ENCODE results near the gene TUT1. TPM values are rescaled to one million over a fixed set of nuclear protein-coding genes. Genes with fewer than 3 reads are reported as not detected.

The TUT1 gene
- total and polyA plus RNA-seq, 2 of the 4 experiments (the other 2 are of a cell fraction) = 4.3 to 10.1 TPM

DNA sequence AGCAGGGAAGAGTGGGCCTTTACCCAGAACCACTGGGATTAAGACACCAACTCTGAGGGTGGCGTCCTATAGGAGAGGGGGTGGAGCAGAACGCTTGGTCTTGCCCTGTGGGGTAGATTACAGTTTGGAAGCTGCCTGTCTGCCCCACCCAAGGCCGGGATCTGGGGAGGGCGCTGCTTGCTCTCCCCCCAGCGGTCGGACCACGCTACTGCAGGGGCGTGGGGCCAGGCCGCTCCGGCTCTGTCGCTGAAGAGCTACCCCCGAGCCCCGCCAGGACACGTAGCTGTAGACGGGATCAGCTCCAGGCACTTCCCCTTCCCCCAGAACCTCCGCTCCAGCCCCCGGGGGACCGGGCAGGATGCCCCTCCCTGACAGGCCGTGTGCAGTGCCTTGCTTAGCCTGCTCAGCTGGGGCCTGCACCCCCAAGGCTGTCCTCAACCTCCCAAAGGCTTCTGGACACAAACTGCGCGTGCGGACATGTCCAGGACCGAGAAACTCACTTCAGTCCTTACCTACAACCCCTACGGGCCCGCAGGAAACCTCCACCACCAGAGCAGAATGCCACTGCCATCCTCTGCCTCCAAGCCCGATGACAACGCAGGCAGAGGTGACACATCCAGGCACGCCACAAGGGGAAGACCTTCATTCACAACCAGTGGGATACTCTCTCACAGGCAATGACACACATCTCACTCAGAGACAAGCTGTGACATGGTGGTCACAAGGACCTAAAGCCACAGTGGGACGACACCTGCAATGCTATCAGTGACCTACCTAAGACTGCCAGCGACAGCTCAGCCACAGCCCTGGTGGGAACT, 48.4 kb downstream of the TUT1 start:
- peak; percentile 70 for DNase-seq
- in situ Hi-C loops (cut with MboI; ENCODE audit: low sequenced_read_pairs) = no loop called here
- peaks cover 50% of the 10 kb centered on the region for H3K4me1 ChIP-seq (ENCODE audit: control insufficient read depth, insufficient read depth, low read length)

More for the DNA sequence above, 48.4 kb downstream of the TUT1 start:
- Histone ChIP-seq H4K8ac (ENCODE audit: low read depth in 2 of 2, low read length in 2 of 2) (peak overlapping the region; percentile 32; a peak in 3 of 4 replicates), H3K27ac (ENCODE audit: insufficient read depth, low read length) (peak overlapping the region; percentile 94), H4K5ac (ENCODE audit: low read depth, low read length) (peak overlapping the region; percentile 41; the same call in 1 of the 2 replicates), H3K9ac (ENCODE audit: low read depth, low read length) (peak overlapping the region; percentile 93), H3K4me3 (ENCODE audit: insufficient read depth, low read depth, low read length) (peak overlapping the region; percentile 85), H3K14ac (replicated peaks; ENCODE audit: low read depth, low read length) (peak overlapping the region; percentile 93), H3K27me3 (ENCODE audit: control insufficient read depth, insufficient read depth, low read length) (no peaks in the 10 kb centered on the region), H2BK20ac (ENCODE audit: low read depth, low read length) (0 out of 2 replicates have a peak overlapping the region, but pooled peaks have one; percentile 10), H3K18ac (ENCODE audit: low read depth, low read length) (peak overlapping the region; percentile 1), H3K56ac (ENCODE audit: extremely low read depth, insufficient read depth, low read length) (peak overlapping the region; percentile 81), H2AFZ (replicated peaks; ENCODE audit: low read length, poor library complexity) (no peak overlapping the region), H3K9me3 (ENCODE audit: control insufficient read depth, insufficient read depth, low read length) (no peaks in the 10 kb centered on the region), H2BK5ac (ENCODE audit: low read depth, low read length, poor library complexity, severe bottlenecking) (peak overlapping the region; percentile 98), H2AK9ac (replicated peaks; ENCODE audit: low read depth, low read length, poor library complexity) (peak overlapping the region; percentile 74), H4K20me1 (ENCODE audit: insufficient read depth, low read length) (peaks cover 76% of the 10 kb centered on the region), H3K79me1 (ENCODE audit: low read depth in 1 of 2, low read length in 2 of 2) (peaks cover 0 to 39% of the 10 kb centered on the region in 2 experiments; a peak in 2 of 4 replicates), H2AK5ac (ENCODE audit: low read depth, low read length) (peak overlapping the region; percentile 89), H3K23ac (ENCODE audit: low read depth, low read length) (peak overlapping the region; percentile 89), H3K36me3 (ENCODE audit: control insufficient read depth, insufficient read depth, low read length) (peaks cover 17% of the 10 kb centered on the region), H2BK15ac (ENCODE audit: low read depth, low read length) (no peak overlapping the region; the same call in 2 of the 3 replicates), H4K91ac (ENCODE audit: insufficient read depth, low read depth, low read length) (peak overlapping the region; percentile 86), H3K4ac (ENCODE audit: low read depth, low read length) (peak overlapping the region; percentile 95), H2BK120ac (ENCODE audit: low read depth, low read length) (peak overlapping the region; percentile 57), H3K4me2 (ENCODE audit: low read depth, low read length) (peak overlapping the region; percentile 83), H3K9me1 (ENCODE audit: insufficient read depth, low read length) (peaks cover 21% of the 10 kb centered on the region)
- POLR2A ChIA-PET (ENCODE audit: unreplicated experiment) = interaction anchor here (0.5 to 3.6 kb wide), 6 partner anchors 10 to 152 kb away, joined by 3 to 16 read pairs (median 8); partner anchors contain the start of gene EEF1G
- no TSS peak for BruUV-seq (replicated peaks)
- intact Hi-C loops (cut with micrococcal nuclease) (loop anchor here (1.0 to 5.0 kb wide), 3 partner anchors 36 to 148 kb away; no protein-coding TSS in a partner anchor), dilution Hi-C loops (cut with HindIII; ENCODE audit: low sequenced_read_pairs, unreplicated experiment) (no loop called here)
- TF ChIP-seq, protein P1, sequence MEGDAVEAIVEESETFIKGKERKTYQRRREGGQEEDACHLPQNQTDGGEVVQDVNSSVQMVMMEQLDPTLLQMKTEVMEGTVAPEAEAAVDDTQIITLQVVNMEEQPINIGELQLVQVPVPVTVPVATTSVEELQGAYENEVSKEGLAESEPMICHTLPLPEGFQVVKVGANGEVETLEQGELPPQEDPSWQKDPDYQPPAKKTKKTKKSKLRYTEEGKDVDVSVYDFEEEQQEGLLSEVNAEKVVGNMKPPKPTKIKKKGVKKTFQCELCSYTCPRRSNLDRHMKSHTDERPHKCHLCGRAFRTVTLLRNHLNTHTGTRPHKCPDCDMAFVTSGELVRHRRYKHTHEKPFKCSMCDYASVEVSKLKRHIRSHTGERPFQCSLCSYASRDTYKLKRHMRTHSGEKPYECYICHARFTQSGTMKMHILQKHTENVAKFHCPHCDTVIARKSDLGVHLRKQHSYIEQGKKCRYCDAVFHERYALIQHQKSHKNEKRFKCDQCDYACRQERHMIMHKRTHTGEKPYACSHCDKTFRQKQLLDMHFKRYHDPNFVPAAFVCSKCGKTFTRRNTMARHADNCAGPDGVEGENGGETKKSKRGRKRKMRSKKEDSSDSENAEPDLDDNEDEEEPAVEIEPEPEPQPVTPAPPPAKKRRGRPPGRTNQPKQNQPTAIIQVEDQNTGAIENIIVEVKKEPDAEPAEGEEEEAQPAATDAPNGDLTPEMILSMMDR (conservative IDR thresholded peaks at IDR 0.05; ENCODE audit: low read depth, low read length) = peak; percentile 92
- TF ChIP-seq NFE2L2 (IDR thresholded peaks at IDR 0.05; ENCODE audit: low read depth, low read length) (no peak), MAFK (IDR thresholded peaks at IDR 0.05; ENCODE audit: low read depth, low read length) (no peak), SMC3 (IDR thresholded peaks at IDR 0.05; ENCODE audit: low read depth, low read length) (peak; percentile 90), RAD21 (IDR thresholded peaks at IDR 0.05; ENCODE audit: low read length) (peak; percentile 92), MAZ (IDR thresholded peaks at IDR 0.05; ENCODE audit: borderline replicate concordance, low read depth, low read length) (peak; percentile 75; the same call in 1 of the 2 replicates), MXI1 (IDR thresholded peaks at IDR 0.05; ENCODE audit: borderline replicate concordance, low read depth, low read length) (0 out of 2 replicates have a peak, but pooled peaks have one; percentile 59), CEBPB (IDR thresholded peaks at IDR 0.05; ENCODE audit: low read depth, low read length) (no peak)
- CTCF ChIA-PET = interaction anchor here (0.6 to 4.1 kb wide), 20 partner anchors 11 to 148 kb away, joined by 3 to 31 read pairs (median 6); partner anchors contain the start of genes EEF1G and SCGB1A1
- 16% methylated on average over 11 of the region's 30 CpGs; no CpG with 5 or more reads in 1 of the 2 experiments for WGBS, 2 experiments (ENCODE audit: extremely low coverage in 2 of 2, insufficient read length in 1 of 2)
- ATAC-seq (ENCODE audit: low read depth) = peak; percentile 44
